ENCODE data around the gene STRIP1.

The STRIP1 gene, protein sequence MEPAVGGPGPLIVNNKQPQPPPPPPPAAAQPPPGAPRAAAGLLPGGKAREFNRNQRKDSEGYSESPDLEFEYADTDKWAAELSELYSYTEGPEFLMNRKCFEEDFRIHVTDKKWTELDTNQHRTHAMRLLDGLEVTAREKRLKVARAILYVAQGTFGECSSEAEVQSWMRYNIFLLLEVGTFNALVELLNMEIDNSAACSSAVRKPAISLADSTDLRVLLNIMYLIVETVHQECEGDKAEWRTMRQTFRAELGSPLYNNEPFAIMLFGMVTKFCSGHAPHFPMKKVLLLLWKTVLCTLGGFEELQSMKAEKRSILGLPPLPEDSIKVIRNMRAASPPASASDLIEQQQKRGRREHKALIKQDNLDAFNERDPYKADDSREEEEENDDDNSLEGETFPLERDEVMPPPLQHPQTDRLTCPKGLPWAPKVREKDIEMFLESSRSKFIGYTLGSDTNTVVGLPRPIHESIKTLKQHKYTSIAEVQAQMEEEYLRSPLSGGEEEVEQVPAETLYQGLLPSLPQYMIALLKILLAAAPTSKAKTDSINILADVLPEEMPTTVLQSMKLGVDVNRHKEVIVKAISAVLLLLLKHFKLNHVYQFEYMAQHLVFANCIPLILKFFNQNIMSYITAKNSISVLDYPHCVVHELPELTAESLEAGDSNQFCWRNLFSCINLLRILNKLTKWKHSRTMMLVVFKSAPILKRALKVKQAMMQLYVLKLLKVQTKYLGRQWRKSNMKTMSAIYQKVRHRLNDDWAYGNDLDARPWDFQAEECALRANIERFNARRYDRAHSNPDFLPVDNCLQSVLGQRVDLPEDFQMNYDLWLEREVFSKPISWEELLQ

DNA sequence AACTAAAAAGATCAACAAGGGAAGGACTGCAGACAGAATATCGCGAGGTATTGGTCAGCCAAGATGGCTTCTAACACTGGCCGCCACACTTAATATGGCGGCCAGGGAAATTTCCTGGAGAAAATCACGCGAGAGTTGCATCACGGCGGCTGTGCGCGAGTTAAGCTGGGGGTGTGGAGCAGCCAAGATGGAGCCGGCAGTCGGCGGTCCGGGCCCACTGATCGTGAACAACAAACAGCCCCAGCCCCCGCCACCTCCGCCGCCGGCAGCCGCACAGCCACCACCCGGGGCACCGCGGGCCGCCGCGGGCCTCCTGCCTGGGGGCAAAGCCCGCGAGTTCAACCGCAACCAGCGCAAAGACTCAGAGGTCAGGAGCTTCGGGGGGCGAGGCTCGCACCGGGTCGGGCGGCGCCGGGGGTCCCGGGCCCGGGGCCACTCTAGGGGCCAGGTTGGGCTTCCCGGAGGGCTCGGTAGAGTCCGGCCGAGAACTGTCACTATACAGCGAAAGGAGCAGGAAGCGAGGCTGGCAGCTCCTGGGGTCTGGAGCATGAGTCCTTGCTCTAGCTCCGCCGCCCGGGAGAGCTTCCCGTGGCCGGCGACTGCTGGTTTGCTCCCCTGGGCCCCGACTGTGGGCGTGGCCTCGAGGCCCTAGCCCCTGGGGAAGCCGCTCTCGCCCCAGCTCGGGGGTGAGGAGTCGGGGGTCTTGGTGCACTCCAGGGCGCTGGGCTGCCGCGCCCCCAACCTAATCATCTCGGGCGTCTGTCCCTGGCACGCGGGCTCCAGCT lies at the start of gene STRIP1:
Gene STRIP1 (plus strand): TSS at position 174 of the 785 bp plus-strand sequence. CDS start 14 bp downstream, at position 188.
- DNase-seq: peak; percentile 97

DNA sequence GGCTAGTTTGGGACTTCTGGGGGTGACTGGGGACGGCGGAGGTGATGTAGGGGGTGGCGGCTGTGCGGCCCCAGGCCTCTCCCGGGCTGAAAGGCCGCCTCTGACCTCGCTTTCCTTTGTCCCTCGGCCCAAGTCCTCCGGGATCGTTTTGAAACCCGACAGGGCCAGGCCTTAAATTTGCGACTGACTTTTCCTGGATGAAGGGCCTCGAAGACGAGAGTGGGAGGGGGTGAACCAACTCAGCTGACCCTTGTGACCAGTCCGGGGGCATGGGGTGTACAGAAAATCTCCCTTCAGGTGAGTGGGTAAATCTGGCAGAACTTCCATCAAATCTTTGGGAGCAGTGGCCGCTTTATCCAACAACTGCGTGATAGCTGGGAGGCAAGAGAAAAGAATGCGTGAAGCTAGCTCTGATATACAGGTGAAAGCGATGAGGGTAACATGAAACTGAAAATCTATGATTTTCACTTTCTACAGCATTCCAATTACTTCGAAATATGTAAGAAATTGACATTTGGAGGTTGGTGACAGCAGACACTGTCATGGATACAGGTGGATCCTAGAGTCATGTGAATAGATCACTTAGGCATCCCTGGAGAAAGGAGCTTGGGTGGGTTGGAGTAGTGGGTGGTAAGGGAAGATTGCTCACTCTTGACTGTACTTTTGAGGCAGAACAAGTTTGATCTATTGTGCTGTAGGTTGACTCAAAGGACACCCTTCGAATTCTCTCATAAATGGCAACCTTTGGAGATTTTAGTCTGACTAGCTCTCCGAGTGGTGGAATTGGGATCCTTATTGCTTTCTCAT lies 49.0 kb upstream of the STRIP1 start:
- no peak for DNase-seq

DNA sequence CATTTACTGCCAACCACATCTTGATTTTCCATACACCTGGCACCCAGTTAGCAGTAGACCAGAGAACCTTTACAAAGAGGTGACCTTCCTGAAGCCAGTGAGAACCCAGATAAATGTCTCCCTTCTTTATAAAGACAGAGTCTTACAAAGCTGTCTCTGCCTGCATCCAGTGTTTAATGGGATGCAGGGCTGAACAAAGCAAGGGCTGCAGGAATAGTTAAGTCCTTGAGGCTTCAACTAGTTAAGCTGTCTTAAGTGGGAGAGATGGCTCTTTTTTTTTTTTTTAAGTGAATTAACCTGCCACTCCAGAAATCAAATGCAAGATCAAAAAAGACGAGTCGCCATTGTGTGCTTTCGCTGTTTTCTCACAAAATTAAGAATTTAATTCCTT lies 48.4 kb upstream of the STRIP1 start:
- DNase-seq: no peak

DNA sequence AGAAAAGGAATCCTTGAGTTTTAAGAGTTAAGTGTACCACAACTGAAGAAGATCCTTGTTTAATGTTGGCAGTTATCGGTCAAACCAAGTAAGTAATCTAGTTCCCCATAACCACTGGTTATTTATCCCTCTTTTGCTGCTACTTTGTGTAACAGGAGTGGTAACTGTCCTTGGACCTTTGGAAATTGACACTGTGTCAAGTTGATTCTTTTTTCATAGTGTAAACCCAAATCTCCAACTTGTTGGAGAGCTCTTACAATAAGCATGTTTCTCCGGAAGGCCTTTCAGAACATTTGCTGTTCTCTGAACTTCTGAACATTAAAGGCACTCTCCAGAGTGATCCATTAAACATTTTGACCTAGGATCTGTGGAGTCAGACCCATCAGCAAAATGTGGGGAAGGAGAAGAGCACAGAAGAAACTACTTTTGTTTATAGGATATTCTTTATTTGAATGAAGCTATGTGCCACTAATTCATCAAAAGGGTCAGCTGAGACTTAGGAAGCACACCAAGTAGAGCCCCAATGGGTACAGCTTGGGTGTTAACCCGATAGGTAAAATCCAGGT lies 46.0 kb upstream of the STRIP1 start:
- no peak for DNase-seq

DNA sequence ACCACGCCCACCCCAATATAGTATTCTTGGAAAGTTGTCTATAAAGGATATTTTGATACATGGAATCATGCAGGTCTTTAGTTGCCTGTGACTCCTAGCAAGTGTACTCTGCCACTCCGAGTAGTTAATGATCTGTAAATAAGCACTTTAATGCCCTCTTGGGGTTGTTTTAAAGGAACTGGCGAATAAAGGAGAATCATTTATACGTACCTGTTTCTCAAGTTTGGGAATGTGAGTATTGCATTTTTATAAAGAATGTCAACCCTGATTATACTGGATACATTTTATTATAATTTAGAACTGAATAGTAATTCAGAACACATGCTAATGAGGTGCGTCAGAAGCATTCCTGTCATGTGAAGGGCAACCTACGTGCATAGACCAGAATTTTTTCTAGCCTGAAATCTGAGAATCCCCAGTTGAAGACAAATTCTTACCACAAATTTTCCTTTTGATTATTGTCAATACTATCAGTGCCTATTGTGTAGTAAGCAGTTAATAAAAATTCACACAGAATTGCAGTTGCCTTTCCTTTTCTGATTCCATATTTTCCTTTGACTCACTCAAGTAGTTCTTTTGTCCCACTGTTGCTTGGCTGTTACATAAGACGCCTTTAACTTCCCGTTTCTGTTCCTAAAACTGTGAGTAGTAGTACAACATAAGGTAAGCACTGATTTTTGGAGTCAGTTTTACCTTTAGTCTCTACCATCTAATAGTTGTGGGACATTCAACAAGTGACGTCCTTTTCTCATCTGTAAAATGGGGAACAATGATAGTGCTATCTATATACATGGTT lies 44.7 kb upstream of the STRIP1 start:
- no peak for DNase-seq

DNA sequence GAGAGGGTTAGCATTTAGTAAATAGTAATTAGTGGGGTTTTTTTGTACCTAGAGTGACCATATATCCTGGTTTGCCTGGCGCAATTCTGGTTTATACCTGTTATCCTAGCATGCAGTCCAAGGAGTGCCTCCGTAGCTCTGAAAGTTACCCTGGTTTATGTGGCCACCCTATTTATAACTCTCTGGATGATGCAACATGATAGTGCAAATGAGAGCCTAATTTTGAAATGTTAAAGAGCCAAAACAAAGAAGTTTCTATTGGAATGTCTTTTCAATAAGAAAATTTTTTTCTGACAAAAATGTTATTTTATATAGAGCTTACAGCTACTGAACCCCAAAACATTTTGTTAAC lies 44.1 kb upstream of the STRIP1 start:
- no peak for DNase-seq

DNA sequence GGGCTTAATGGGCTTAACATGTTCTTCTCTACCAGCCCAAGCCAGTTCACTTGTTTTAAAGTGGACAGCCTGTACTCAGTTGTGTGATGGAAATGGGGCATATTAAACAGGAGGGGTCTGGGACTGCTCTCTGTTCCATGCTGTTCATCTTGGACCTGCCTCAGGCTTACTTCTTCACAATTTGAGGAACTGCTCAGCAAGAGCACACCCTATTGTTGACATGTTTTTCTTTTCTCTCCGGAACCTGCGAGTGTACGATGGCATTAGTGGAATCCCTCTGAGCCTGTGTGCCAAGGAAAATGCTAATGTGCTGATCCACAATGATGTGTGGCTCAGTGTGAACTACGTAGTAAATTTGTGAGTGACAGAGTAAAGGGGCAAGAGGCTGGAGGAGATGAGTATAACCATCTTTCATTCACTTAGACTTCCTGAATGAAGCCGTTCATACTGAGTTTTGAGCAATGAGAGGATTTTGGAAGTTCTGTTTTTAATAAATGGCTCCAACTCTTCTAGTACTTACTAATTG lies 43.0 kb upstream of the STRIP1 start:
- DNase-seq: no peak

DNA sequence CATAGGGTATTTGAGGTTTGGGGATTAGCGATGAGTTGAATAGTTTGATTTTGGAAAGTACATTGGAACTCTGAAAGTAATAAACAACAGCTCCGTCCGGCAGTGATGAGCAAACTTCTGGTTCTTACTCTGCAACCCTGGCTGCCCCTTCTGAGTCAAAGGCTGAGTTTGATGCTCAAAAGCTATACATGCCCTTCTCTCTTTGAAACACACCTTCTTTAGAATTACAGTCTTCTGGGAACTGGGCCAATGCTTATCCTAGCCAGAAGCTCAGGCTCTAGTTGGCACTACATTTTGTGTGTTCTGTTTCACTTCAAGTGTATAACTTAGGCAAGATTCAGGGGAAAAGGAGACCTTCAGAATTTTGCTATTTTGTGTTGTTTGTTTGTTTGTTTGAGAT lies 40.5 kb upstream of the STRIP1 start:
- peak; percentile 67 for DNase-seq

DNA sequence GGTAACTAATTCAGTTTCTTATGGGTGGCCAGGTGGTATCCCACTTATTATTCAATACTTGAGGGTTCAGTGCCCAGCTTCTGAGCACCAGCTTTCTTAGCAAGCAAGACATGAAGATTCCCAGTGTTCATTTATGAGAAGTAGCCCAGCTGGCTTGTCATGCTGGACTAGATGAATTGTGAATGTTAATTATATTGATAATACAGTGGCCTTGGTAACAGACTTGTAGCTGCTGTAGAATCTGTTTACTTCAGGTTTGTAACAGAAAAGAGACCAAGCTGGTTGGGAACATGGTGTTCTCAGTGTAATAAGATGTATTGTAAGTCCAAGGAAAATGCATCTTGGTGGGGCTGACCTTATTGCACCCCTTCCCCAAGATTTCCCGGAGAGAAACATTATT lies 39.8 kb upstream of the STRIP1 start:
- DNase-seq: no peak

DNA sequence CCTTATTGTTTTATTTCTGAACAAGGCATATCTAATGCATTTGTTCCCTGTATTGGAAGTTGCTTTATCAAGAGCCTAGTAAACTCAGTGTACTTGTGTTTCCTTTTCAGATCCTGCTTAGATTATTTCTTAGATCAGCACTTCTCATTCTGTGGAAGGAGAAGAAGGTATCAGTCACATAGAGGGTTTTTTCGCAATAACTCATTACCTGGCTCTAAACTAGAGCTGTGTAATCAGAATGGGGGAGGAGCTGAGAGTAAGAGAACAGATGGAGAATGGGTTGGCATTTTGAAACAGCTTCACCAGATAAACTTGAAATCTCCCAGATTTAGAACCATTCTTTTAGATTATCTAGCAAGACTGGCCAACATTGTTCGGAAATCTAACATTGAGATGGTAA lies 38.9 kb upstream of the STRIP1 start:
- DNase-seq: no peak

DNA sequence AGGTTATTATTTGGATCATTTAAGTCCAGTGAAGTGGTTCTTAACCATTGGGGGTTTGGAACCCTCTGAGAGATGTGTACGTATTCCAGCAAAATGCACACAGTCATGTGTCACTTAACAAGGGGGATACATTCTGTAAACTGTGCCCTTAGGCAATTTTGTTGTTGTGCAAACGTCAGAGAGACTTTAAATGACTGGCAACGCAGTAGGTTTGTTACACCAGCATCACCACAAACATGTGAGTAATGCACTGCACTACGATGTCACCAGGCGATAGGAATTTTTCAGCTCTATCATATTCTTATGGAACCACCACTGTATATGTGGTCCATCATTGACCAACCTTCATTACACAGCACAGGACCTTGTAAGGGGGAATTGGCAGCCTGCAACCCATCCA lies 37.9 kb upstream of the STRIP1 start:
- no peak for DNase-seq

DNA sequence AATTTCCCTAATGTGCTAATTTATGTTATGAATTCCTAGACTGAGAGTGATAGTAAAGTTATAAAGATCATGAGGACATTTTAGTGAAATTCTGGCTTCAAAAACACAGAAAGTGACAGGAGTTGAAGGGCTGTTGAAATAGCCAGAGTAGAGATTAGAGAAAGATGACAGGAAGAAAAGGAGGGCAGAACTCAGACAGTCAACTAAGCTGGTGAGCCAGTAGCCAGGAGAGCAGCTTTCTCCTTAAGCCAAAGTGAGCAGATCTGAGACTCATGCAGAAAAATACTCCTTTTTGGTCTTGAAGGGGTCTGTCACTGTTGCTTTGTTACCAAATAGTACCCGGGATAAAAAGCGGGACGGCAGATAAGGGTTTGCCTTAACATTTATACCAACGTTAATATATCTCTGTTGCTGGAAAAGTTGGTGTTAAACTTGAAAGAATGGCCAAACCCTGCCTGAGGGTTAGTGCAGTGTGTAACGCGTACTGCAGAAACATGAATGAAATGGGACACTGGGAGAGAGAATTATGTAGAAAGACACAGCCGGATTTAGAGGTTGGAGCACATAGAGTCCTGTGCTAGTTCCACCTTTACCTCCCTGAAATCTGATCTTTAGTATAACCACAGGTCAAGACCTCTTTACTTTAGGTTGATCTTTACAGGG lies 37.1 kb upstream of the STRIP1 start:
- no peak for DNase-seq

DNA sequence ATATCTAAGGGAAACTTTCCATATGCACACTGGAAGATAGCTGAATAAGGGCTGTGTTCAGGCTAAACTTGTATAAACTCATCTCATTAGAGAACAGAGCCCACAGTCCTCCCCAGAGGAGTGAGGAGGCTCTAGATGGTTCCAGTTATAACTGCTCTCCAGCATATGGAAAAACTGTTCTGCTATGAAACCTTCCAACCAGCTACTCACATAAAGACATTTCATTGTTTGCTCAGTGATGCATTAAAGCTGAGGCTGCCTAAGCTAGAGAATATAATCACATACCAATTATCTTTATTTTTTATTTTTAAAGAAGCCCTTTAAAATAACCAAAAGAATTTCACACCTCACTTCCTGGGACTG lies 36.6 kb upstream of the STRIP1 start:
- DNase-seq: no peak

DNA sequence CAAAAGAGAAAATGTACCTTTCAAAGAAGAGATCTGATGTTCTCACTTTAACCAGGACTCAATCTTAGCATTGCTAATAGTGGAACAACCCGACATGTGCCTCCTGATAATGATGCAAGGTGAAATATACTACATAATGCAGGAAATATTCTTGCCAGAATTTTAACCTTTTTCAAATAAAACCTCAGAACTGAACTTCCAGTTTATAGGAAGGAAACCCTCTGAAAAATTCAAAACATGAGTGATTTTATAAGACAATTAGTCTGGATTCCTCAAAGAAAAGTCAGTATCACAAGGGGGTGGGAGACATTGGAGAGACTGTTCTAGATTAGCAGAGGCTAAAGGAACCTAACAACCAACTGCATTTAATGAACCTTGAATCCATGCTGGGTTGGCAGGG lies 31.7 kb upstream of the STRIP1 start:
- no peak for DNase-seq

DNA sequence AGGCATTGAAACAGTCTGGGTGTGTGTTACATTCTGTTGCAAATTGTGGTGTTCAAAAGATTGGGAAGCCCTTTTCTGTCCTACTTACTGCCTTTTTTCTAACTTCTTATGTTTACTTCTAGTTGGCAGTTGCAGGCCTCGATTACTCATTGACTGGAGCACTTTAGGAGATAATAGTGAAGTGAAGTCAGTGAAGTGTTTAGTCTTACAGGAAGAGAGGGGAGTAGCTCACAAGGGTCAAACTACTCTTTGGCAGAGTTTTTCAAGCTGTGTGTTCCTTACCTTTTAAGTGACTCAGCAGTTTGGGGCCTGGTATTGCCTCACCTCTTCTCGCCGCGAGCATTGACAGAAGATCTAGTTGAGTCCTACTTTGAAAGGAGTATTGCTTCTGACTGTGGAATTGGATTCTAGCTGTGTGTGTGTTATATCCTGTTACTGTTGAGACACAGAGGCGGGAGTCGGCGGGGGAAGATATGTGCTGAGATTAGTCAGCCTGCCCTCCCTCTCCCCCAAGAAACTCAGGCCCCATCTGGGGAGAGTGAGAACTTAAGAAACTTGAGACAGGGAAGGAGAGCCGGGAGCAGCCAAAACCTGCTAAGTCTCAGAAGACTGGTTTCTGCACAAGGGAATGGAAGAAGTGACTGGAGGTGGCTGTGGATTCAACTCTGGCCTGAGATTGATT lies 30.5 kb upstream of the STRIP1 start:
- DNase-seq: peak; percentile 42

DNA sequence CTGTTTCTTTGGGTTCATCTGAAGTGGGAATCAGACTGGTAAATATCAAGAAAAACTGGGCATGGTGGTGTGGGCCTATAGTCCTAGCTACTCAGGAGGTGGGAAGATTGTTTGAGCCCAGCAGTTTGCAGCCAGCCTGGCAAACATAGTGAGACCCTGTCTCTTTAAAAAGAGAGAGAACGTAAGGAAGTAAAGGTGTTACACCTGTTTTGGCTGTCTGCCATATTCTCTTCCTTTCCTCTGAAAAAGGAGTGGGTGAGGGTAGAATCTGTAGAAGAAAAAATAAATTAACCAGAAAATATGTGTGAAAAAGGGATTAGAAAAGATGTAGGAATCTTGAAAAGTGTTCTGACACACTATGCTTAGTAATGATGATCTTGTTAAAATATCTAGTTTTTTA lies 29.8 kb upstream of the STRIP1 start:
- no peak for DNase-seq

DNA sequence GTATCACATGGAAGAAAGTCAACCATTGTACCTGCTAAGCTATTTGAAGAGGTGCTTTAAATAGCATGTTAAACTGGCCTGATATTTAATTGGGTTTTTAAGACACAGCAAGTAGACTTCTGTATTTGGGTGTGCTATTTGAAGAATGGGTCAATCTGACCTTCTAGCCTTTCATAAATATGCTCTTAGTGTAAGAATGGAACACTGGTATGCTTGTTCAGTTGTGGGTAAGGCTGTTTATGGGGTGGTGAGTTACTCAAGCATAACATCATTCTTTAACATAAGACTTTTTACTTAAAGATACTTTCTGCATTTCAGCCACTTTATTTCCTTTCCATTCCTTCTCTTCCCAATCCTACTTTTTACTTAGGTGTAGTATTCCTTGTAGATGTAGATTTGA lies 28.5 kb upstream of the STRIP1 start:
- no peak for DNase-seq

DNA sequence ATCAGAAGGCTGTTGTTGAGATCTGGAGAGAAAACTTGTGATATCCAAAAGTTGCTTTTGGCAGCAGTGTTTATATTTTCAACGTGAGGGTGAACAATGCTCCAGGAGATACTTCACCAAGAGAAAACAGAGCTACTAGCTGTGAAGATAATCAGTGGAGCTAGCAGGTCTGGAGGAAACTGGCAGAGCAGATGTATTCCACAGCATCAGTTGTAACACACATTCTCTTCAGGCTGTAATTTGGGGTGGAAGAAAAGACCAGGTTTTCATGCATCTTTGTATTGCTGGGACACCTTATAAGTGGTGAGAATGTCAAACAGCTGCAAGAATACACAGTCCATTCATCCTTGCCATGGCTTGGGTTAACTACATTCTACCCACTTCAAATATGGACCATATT lies 27.9 kb upstream of the STRIP1 start:
- no peak for DNase-seq

DNA sequence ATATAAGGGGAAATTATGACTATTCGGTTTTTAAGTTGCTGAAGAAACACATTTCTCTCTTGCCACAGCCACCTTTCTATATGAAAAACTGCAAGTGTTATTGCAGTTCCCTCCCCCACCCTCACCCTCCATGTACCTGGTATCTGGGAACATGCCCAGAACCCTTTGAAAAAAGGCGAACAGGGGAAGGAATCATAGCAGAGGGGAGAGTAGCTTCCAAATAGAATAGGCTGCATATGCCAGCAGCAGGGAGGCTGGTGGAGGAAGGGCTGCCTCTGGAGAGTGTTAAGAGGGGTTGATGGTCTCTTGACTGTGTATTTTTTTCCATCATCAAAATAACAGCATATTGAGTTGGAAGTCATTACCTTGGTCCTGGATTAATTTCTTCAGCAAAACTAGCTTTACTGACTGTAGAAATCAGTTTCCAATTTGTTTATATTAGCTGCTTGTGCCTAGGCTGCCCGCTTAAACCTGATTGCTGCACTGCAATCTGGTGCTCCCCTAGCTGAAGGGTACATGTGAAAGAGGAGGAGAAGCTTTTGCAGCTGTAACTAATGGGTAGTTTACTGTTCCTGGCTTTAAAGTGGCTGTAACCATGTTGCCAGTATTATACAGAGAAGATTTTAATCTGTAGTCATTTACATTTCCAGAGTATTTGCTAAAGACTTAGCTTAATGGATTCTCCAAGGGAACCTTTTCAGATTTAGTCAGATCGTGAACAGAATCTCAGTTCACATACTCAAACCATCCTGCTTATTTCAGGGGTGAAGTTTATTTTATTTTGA lies 27.2 kb upstream of the STRIP1 start:
- no peak for DNase-seq

All from hematopoietic multipotent progenitor cell treated with erythropoietin and hydrocortisone succinate and interleukin-3 and kit ligand, for 8 days (in vitro differentiated cells).